Measurements from ENCODE around the gene TMCC1.
"Not testable (repeated sequence)": the region's sequence is repeated elsewhere in the genome, so short reads cannot be mapped to it uniquely, and the experiment has no call there.

The TMCC1 gene

DNA sequence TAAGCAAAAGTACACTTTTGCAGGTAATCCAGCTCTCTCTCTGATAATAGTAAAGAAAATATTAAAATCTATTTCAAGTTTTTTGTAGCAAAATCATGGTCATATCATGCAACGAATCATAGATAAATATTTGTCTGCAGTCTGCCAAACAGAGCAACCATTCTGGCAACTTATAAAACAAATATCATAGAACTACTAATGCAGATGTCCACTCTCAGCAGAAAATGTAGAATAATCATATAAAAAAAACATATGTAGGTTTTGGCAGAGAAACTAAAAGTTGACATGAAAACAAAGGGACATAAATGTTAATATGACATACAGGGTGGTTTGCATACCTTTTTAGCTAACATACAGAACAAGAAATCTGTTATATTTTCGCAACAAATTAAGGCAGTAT, 12.2 kb downstream of the TMCC1 start:
- Histone ChIP-seq H3K36me3 (ENCODE audit: control insufficient read depth in 4 of 4, insufficient read depth in 4 of 4, low read length in 3 of 4) (peaks cover 0 to 18% (median 3%) of the 10 kb centered on the region in 4 experiments), H3K4me3 (ENCODE audit: control insufficient read depth in 1 of 7, extremely low read depth in 1 of 7, insufficient read depth in 4 of 7, low read depth in 2 of 7, low read length in 6 of 7) (no peak overlapping the region), H3K27me3 (replicated peaks in 2 of 5; ENCODE audit: control insufficient read depth in 4 of 5, insufficient read depth in 5 of 5, low read length in 4 of 5) (no peaks in the 10 kb centered on the region), H3K27ac (ENCODE audit: insufficient read depth in 1 of 2, low read depth in 1 of 2, low read length in 2 of 2, poor library complexity in 1 of 2, severe bottlenecking in 2 of 2) (no peak overlapping the region), H3K4me1 (ENCODE audit: control extremely low read depth in 1 of 4, control insufficient read depth in 4 of 4, insufficient read depth in 4 of 4, low read length in 3 of 4) (peaks cover 0 to 10% (median 6%) of the 10 kb centered on the region in 4 experiments), H3K9me3 (ENCODE audit: control extremely low read depth in 1 of 5, control insufficient read depth in 4 of 5, insufficient read depth in 2 of 5, low read depth in 1 of 5, low read length in 4 of 5) (peaks cover 0 to 2% (median 0%) of the 10 kb centered on the region in 5 experiments)
- WGBS (ENCODE audit: insufficient coverage), result no CpG with 5 or more reads among the region's 2 CpGs
- POLR2A ChIA-PET, result no interaction called here
- no peak for DNase-seq
- CTCF ChIA-PET, result interaction anchor here (1.0 to 1.1 kb wide), 2 partner anchors 8 to 253 kb away, joined by 4 read pairs; no protein-coding TSS in a partner anchor

DNA sequence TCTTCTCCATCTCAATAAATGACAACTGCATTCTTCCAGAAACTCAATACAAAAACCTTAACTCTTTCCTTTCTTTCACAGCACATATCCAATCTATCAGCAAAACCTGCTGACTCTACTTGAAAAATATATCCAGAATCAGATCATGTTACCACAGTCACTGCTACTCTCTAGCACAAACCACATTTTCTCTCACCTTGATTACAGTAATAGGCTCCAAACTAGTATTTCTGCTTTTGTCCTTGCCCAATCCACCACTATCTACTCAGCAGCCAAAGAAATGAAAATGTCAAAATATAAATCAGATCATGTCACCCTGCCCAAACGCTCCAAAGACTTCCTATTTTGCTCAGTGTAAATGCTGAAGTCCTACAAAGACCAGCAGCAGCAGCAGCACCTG, 15.2 kb downstream of the TMCC1 start:
- 0% methylated on average over 1 of the region's 1 CpG for WGBS (ENCODE audit: insufficient coverage)
- no peak overlapping the region for H3K27ac ChIP-seq (ENCODE audit: insufficient read depth in 1 of 2, low read depth in 1 of 2, low read length in 2 of 2, poor library complexity in 1 of 2, severe bottlenecking in 2 of 2)
- DNase-seq, result no peak
- H3K27me3 ChIP-seq (replicated peaks in 2 of 5; ENCODE audit: control insufficient read depth in 4 of 5, insufficient read depth in 5 of 5, low read length in 4 of 5), result no peaks in the 10 kb centered on the region
- ChIA-PET CTCF (interaction anchor here (2.8 kb wide), 1 partner anchor 10 kb away, joined by 12 read pairs; no protein-coding TSS in a partner anchor), POLR2A (interaction anchor here (1.2 kb wide), 1 partner anchor 9 kb away, joined by 3 read pairs; no protein-coding TSS in a partner anchor)
- H3K36me3 ChIP-seq (ENCODE audit: control insufficient read depth in 4 of 4, insufficient read depth in 4 of 4, low read length in 3 of 4), result peaks cover 3 to 31% (median 12%) of the 10 kb centered on the region in 4 experiments
- peaks cover 0 to 2% (median 0%) of the 10 kb centered on the region in 5 experiments for H3K9me3 ChIP-seq (ENCODE audit: control extremely low read depth in 1 of 5, control insufficient read depth in 4 of 5, insufficient read depth in 2 of 5, low read depth in 1 of 5, low read length in 4 of 5)
- H3K4me3 ChIP-seq (ENCODE audit: control insufficient read depth in 1 of 7, extremely low read depth in 1 of 7, insufficient read depth in 4 of 7, low read depth in 2 of 7, low read length in 6 of 7), result no peak overlapping the region
- H3K4me1 ChIP-seq (ENCODE audit: control extremely low read depth in 1 of 4, control insufficient read depth in 4 of 4, insufficient read depth in 4 of 4, low read length in 3 of 4), result peaks cover 0 to 10% (median 6%) of the 10 kb centered on the region in 4 experiments

DNA sequence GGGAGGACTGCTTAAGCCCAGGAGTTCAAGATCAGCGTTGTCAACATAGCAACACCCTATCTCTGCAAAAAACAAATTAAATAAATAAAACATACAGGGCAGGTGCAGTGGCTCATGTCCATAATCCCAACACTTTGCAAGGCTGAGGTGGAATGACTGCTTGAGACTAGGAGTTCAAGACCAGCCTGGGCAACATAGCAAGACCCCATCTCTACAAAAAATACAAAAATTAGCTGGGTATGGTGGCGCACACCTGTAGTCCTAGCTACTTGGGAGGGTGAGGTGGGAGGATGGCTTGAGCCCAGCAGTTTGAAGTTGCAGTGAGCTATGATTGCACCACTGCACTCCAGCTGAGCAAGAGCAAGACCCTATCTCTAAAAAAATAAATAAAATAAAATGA, 19.0 kb downstream of the TMCC1 start:
- H3K27ac ChIP-seq (ENCODE audit: insufficient read depth in 1 of 2, low read depth in 1 of 2, low read length in 2 of 2, poor library complexity in 1 of 2, severe bottlenecking in 2 of 2); POLR2A ChIA-PET; DNase-seq; H3K27me3 ChIP-seq (replicated peaks in 2 of 5; ENCODE audit: control insufficient read depth in 4 of 5, insufficient read depth in 5 of 5, low read length in 4 of 5); H3K4me3 ChIP-seq (ENCODE audit: control insufficient read depth in 1 of 7, extremely low read depth in 1 of 7, insufficient read depth in 4 of 7, low read depth in 2 of 7, low read length in 6 of 7); H3K9me3 ChIP-seq (ENCODE audit: control extremely low read depth in 1 of 5, control insufficient read depth in 4 of 5, insufficient read depth in 2 of 5, low read depth in 1 of 5, low read length in 4 of 5): not testable (repeated sequence)
- peaks cover 3 to 28% (median 14%) of the 10 kb centered on the region in 4 experiments for H3K36me3 ChIP-seq (ENCODE audit: control insufficient read depth in 4 of 4, insufficient read depth in 4 of 4, low read length in 3 of 4)
- H3K4me1 ChIP-seq (ENCODE audit: control extremely low read depth in 1 of 4, control insufficient read depth in 4 of 4, insufficient read depth in 4 of 4, low read length in 3 of 4), result peaks cover 0 to 10% (median 6%) of the 10 kb centered on the region in 4 experiments
- no CpG with 5 or more reads among the region's 2 CpGs for WGBS (ENCODE audit: insufficient coverage)
- CTCF ChIA-PET, result interaction anchor here (1.1 kb wide), 1 partner anchor 22 kb away, joined by 3 read pairs; no protein-coding TSS in a partner anchor

DNA sequence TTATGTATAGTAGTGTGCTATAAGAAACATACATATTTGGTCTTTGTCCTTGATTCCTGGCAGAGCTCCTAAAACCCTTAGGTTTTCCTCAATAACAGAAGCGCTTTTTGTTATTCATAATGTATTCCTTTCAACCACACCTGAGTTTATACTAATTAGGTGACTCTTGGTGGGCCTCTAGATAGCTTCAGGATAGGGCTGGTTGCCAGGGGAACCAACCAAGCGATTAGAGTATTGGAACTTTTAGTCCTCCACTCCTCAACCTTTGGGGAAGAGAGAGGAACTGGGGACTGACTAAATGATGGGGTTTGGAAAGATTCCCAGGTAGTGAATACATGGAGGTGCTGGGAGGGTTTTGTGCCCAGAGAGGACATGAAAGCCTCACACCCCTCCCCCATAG, 24.6 kb downstream of the TMCC1 start:
- H3K9me3 ChIP-seq (ENCODE audit: control extremely low read depth in 1 of 5, control insufficient read depth in 4 of 5, insufficient read depth in 2 of 5, low read depth in 1 of 5, low read length in 4 of 5), result no peaks in the 10 kb centered on the region
- 100% methylated on average over 1 of the region's 2 CpGs for WGBS (ENCODE audit: insufficient coverage)
- no peak for DNase-seq
- H3K27me3 ChIP-seq (replicated peaks in 2 of 5; ENCODE audit: control insufficient read depth in 4 of 5, insufficient read depth in 5 of 5, low read length in 4 of 5), result no peaks in the 10 kb centered on the region
- ChIA-PET POLR2A (interaction anchor here (0.6 kb wide), 1 partner anchor 223 kb away, joined by 4 read pairs; no protein-coding TSS in a partner anchor), CTCF (interaction anchor here (0.6 kb wide), 1 partner anchor 486 kb away, joined by 4 read pairs; no protein-coding TSS in a partner anchor)
- no peaks in the 10 kb centered on the region for H3K4me1 ChIP-seq (ENCODE audit: control extremely low read depth in 1 of 4, control insufficient read depth in 4 of 4, insufficient read depth in 4 of 4, low read length in 3 of 4)
- no peak overlapping the region for H3K4me3 ChIP-seq (ENCODE audit: control insufficient read depth in 1 of 7, extremely low read depth in 1 of 7, insufficient read depth in 4 of 7, low read depth in 2 of 7, low read length in 6 of 7)
- no peak overlapping the region for H3K27ac ChIP-seq (ENCODE audit: insufficient read depth in 1 of 2, low read depth in 1 of 2, low read length in 2 of 2, poor library complexity in 1 of 2, severe bottlenecking in 2 of 2)
- peaks cover 0 to 10% (median 6%) of the 10 kb centered on the region in 4 experiments for H3K36me3 ChIP-seq (ENCODE audit: control insufficient read depth in 4 of 4, insufficient read depth in 4 of 4, low read length in 3 of 4)

DNA sequence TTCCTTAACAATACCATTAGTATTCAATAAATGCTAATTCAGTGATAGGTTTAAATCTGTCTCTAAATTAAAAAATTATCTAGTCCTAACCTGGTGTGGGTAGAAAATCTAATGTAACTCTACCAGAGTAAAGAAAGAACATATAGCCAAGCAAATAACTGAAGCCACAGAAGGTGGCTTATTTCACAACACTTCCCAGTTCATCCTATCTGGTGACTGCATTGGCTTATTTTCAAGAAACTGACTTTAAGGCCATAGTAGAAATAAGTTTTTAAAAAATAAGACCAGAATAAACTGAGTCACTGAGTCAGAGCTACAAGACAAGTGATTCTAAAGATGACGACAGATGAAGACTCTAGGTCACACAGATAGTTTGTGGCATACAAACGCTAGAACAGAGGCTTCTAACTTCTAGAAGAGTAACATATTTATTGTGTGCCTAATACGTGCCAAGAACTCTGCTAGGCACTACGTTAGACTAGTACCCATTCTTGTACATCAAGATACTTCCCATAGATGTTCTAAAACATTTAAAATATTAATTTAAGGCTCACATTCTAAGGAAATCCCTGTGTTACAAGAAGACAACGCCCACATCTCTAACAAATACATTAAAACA, 25.9 kb downstream of the TMCC1 start:
- H3K9me3 ChIP-seq (ENCODE audit: control extremely low read depth in 1 of 5, control insufficient read depth in 4 of 5, insufficient read depth in 2 of 5, low read depth in 1 of 5, low read length in 4 of 5), result no peaks in the 10 kb centered on the region
- H3K4me1 ChIP-seq (ENCODE audit: control extremely low read depth in 1 of 4, control insufficient read depth in 4 of 4, insufficient read depth in 4 of 4, low read length in 3 of 4), result no peaks in the 10 kb centered on the region
- ChIA-PET CTCF (interaction anchor here (1.0 to 1.2 kb wide), 2 partner anchors 23 to 28 kb away, joined by 3 read pairs; no protein-coding TSS in a partner anchor), POLR2A (no interaction called here)
- no peak overlapping the region for H3K4me3 ChIP-seq (ENCODE audit: control insufficient read depth in 1 of 7, extremely low read depth in 1 of 7, insufficient read depth in 4 of 7, low read depth in 2 of 7, low read length in 6 of 7)
- 93% methylated on average over 2 of the region's 5 CpGs for WGBS (ENCODE audit: insufficient coverage)
- DNase-seq, result no peak
- no peak overlapping the region for H3K27ac ChIP-seq (ENCODE audit: insufficient read depth in 1 of 2, low read depth in 1 of 2, low read length in 2 of 2, poor library complexity in 1 of 2, severe bottlenecking in 2 of 2)
- no peaks in the 10 kb centered on the region for H3K27me3 ChIP-seq (replicated peaks in 2 of 5; ENCODE audit: control insufficient read depth in 4 of 5, insufficient read depth in 5 of 5, low read length in 4 of 5)
- peaks cover 0 to 2% (median 0%) of the 10 kb centered on the region in 4 experiments for H3K36me3 ChIP-seq (ENCODE audit: control insufficient read depth in 4 of 4, insufficient read depth in 4 of 4, low read length in 3 of 4)

DNA sequence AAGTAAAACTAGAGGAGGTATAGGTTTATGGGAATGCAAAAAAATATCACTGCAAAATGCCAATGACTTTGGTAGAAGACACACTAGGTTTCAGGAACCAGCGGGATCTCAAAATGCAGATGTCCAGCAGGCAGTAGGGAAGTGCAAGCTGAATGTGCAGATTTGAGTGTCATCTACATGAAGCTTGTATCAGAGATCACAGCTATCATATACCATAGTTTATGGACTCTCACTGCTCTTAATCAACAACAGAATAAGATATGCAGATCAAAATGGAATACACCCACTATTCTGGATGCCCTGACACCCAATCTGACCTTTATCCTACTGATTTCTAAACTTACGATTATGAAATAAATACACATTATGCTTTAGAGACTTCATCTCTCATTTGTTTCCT, 27.7 kb downstream of the TMCC1 start:
- Histone ChIP-seq H3K4me3 (ENCODE audit: control insufficient read depth in 1 of 7, extremely low read depth in 1 of 7, insufficient read depth in 4 of 7, low read depth in 2 of 7, low read length in 6 of 7) (no peak overlapping the region), H3K9me3 (ENCODE audit: control extremely low read depth in 1 of 5, control insufficient read depth in 4 of 5, insufficient read depth in 2 of 5, low read depth in 1 of 5, low read length in 4 of 5) (no peaks in the 10 kb centered on the region), H3K27me3 (replicated peaks in 2 of 5; ENCODE audit: control insufficient read depth in 4 of 5, insufficient read depth in 5 of 5, low read length in 4 of 5) (no peaks in the 10 kb centered on the region), H3K36me3 (ENCODE audit: control insufficient read depth in 4 of 4, insufficient read depth in 4 of 4, low read length in 3 of 4) (peaks cover 0 to 7% (median under 1%) of the 10 kb centered on the region in 4 experiments), H3K27ac (ENCODE audit: insufficient read depth in 1 of 2, low read depth in 1 of 2, low read length in 2 of 2, poor library complexity in 1 of 2, severe bottlenecking in 2 of 2) (no peak overlapping the region), H3K4me1 (ENCODE audit: control extremely low read depth in 1 of 4, control insufficient read depth in 4 of 4, insufficient read depth in 4 of 4, low read length in 3 of 4) (no peaks in the 10 kb centered on the region)
- no peak for DNase-seq
- POLR2A ChIA-PET, result no interaction called here
- WGBS (ENCODE audit: insufficient coverage), result 100% methylated on average over 1 of the region's 2 CpGs
- CTCF ChIA-PET, result interaction anchor here (1.3 kb wide), 1 partner anchor 10 kb away, joined by 4 read pairs; no protein-coding TSS in a partner anchor

DNA sequence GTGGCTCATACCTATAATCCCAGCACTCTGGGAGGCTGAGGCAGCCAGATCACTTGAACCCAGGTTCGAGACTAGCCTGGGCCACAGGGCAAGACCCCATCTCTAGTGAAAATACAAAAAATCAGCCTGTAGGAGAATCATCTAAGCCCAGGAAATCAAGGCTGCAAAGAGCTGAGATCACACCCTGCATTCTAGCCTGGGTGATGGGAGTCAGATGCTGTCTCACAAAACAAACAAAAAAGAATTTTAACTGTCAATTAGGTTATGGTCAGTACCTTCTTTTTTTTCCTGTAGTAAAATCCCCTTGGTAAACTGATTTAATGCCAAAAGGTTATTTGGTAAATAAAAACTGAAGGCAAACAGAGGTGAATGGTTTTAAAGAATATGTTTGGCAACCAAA, 29.0 kb downstream of the TMCC1 start:
- DNase-seq, result no peak
- WGBS (ENCODE audit: insufficient coverage), result 88% methylated on average over 1 of the region's 1 CpG
- no peaks in the 10 kb centered on the region for H3K4me1 ChIP-seq (ENCODE audit: control extremely low read depth in 1 of 4, control insufficient read depth in 4 of 4, insufficient read depth in 4 of 4, low read length in 3 of 4)
- ChIA-PET CTCF (interaction anchor here (0.6 kb wide), 1 partner anchor 388 kb away, joined by 5 read pairs; no protein-coding TSS in a partner anchor), POLR2A (interaction anchor here (0.5 kb wide), 1 partner anchor 28 kb away, joined by 4 read pairs; no protein-coding TSS in a partner anchor)
- no peak overlapping the region for H3K4me3 ChIP-seq (ENCODE audit: control insufficient read depth in 1 of 7, extremely low read depth in 1 of 7, insufficient read depth in 4 of 7, low read depth in 2 of 7, low read length in 6 of 7)
- peaks cover 0 to 6% (median 2%) of the 10 kb centered on the region in 4 experiments for H3K36me3 ChIP-seq (ENCODE audit: control insufficient read depth in 4 of 4, insufficient read depth in 4 of 4, low read length in 3 of 4)
- H3K27me3 ChIP-seq (replicated peaks in 2 of 5; ENCODE audit: control insufficient read depth in 4 of 5, insufficient read depth in 5 of 5, low read length in 4 of 5), result no peaks in the 10 kb centered on the region
- no peaks in the 10 kb centered on the region for H3K9me3 ChIP-seq (ENCODE audit: control extremely low read depth in 1 of 5, control insufficient read depth in 4 of 5, insufficient read depth in 2 of 5, low read depth in 1 of 5, low read length in 4 of 5)
- H3K27ac ChIP-seq (ENCODE audit: insufficient read depth in 1 of 2, low read depth in 1 of 2, low read length in 2 of 2, poor library complexity in 1 of 2, severe bottlenecking in 2 of 2), result no peak overlapping the region
